Ishikawa (cell line): ENCODE data around the gene IL5RA.

Source experiments
- CEBPB ChIP-seq: IDR thresholded peaks from 2 replicates; pipeline ENCODE4 v1.6.1; 2012
- CREB1 ChIP-seq: IDR thresholded peaks from 2 replicates; pipeline ENCODE4 v1.6.1; 2012; ENCODE audit warnings: low read depth
- EGR1 ChIP-seq: IDR thresholded peaks from 2 replicates; pipeline ENCODE4 v1.6.1; 2012
- FOXM1 ChIP-seq: IDR thresholded peaks from 2 replicates; pipeline ENCODE4 v1.6.1; 2012; ENCODE audit warnings: low read depth, borderline replicate concordance
- NFIC ChIP-seq: IDR thresholded peaks from 2 replicates; pipeline ENCODE4 v1.6.1; 2012
- RAD21 ChIP-seq: IDR thresholded peaks from 2 replicates; pipeline ENCODE4 v1.6.1; 2012; ENCODE audit warnings: low read depth
- TAF1 ChIP-seq: IDR thresholded peaks from 2 replicates; pipeline ENCODE4 v1.6.1; 2012; ENCODE audit warnings: low read depth, mild to moderate bottlenecking
- TCF12 ChIP-seq: IDR thresholded peaks from 2 replicates; pipeline ENCODE4 v1.6.1; 2012; ENCODE audit warnings: low read depth
- TEAD4 ChIP-seq: IDR thresholded peaks from 2 replicates; pipeline ENCODE4 v1.6.1; 2012
- YY1 ChIP-seq: IDR thresholded peaks from 2 replicates; pipeline ENCODE4 v1.6.1; 2012; ENCODE audit warnings: low read depth
- ZBTB7A ChIP-seq: IDR thresholded peaks from 2 replicates; pipeline ENCODE4 v1.6.1; 2012; ENCODE audit warnings: low read depth
- TF ChIP-seq, protein P1 (sequence below): IDR thresholded peaks from 2 replicates; pipeline ENCODE4 v1.6.1; 2012
- TF ChIP-seq, protein P2 (sequence below): IDR thresholded peaks from 2 replicates; pipeline ENCODE4 v1.6.1; 2012; ENCODE audit warnings: low read depth, mild to moderate bottlenecking
- TF ChIP-seq, protein P3 (sequence below): IDR thresholded peaks from 2 replicates; pipeline ENCODE4 v1.6.1; 2012

IL5RA gene

DNA sequence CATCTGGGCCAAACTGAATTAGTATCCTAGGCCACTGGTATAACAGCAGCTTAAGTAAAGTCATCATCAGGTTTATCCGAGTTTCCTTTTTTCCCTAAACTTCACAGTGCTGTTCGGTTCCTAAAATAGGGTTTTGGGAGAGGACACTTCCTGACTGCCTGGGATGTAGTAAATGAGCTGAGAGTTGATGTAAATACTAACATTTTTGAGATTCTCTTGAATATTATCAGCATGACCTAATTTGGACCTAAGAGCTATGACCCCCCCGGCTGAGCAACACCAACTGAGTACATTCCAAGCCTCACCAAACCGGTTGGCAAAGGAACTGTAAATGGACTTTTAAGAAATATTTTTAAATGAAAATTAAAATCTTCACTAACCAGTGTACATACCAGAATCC, 78.8 kb downstream of the IL5RA start:
- TF ChIP-seq TEAD4, result no peak
- TF ChIP-seq, protein P1, sequence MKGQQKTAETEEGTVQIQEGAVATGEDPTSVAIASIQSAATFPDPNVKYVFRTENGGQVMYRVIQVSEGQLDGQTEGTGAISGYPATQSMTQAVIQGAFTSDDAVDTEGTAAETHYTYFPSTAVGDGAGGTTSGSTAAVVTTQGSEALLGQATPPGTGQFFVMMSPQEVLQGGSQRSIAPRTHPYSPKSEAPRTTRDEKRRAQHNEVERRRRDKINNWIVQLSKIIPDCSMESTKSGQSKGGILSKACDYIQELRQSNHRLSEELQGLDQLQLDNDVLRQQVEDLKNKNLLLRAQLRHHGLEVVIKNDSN, result no peak
- no peak for TF ChIP-seq YY1
- TF ChIP-seq, protein P2, sequence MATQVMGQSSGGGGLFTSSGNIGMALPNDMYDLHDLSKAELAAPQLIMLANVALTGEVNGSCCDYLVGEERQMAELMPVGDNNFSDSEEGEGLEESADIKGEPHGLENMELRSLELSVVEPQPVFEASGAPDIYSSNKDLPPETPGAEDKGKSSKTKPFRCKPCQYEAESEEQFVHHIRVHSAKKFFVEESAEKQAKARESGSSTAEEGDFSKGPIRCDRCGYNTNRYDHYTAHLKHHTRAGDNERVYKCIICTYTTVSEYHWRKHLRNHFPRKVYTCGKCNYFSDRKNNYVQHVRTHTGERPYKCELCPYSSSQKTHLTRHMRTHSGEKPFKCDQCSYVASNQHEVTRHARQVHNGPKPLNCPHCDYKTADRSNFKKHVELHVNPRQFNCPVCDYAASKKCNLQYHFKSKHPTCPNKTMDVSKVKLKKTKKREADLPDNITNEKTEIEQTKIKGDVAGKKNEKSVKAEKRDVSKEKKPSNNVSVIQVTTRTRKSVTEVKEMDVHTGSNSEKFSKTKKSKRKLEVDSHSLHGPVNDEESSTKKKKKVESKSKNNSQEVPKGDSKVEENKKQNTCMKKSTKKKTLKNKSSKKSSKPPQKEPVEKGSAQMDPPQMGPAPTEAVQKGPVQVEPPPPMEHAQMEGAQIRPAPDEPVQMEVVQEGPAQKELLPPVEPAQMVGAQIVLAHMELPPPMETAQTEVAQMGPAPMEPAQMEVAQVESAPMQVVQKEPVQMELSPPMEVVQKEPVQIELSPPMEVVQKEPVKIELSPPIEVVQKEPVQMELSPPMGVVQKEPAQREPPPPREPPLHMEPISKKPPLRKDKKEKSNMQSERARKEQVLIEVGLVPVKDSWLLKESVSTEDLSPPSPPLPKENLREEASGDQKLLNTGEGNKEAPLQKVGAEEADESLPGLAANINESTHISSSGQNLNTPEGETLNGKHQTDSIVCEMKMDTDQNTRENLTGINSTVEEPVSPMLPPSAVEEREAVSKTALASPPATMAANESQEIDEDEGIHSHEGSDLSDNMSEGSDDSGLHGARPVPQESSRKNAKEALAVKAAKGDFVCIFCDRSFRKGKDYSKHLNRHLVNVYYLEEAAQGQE, result no peak
- no peak for TF ChIP-seq TCF12
- TF ChIP-seq, protein P3, sequence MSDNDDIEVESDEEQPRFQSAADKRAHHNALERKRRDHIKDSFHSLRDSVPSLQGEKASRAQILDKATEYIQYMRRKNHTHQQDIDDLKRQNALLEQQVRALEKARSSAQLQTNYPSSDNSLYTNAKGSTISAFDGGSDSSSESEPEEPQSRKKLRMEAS, result no peak
- TF ChIP-seq EGR1, result no peak
- no peak for TF ChIP-seq ZBTB7A
- no peak for TF ChIP-seq NFIC
- no peak for TF ChIP-seq CREB1

DNA sequence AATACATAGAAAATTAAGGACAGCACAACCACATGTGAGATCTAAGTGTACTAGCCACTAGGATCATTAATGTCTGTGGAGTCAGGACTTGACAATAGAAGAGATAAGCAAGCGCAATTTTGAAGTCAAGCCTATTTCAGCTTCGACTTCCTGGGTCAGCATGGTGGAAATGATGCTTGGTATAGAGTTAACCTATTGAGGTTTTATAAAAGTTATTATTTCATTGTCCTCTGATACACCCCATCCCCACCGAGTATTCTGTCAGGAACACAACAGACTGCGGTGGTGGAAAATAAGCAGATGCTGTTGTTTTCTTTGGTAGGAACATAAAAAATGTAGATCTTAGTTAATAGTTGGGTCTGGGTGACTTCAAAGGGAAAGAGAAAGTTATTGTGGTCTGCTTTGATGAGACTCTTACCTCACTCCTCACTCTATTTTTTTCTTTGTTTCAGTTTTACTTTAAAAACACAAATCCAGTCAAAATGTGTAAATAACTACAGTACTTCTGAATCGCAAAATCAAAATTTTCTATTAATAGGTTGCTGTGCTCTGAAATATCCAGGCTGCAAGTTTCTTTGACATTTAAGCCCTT, 82.1 kb downstream of the IL5RA start:
- TF ChIP-seq ZBTB7A (no peak), NFIC (no peak), RAD21 (no peak)
- TF ChIP-seq, protein P1, result no peak
- TF ChIP-seq, protein P2, result no peak

DNA sequence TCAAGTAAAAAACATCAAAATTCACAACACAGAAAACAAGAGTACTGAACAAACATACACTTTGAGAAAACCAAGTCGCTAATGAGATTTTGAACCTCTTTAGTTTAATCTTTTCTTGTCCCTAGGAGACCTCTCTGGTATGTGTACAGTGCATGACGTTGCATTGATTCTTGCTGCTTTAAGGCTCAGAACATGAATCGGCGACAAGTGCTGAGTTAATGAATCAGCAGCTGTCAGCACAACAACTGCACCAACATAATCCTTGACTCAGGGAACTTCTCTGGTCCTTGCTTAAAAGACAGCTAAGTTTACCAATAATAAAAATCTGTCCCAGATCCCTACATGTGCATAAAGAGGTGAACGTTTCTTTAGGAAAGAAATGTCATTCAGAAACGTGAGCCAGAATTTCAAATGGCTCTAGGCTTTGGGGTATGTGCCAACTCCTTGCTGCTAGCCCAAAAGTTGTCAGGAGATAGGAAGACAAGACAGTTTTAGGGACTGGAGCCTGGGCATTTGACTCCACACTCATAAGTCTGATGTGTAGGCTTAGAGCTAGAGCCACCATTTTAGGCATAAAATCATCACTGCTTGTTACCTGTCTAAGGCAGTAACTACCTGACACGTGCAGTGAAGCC, 86.9 kb downstream of the IL5RA start:
- no peak for TF ChIP-seq NFIC
- TF ChIP-seq TEAD4, result no peak

DNA sequence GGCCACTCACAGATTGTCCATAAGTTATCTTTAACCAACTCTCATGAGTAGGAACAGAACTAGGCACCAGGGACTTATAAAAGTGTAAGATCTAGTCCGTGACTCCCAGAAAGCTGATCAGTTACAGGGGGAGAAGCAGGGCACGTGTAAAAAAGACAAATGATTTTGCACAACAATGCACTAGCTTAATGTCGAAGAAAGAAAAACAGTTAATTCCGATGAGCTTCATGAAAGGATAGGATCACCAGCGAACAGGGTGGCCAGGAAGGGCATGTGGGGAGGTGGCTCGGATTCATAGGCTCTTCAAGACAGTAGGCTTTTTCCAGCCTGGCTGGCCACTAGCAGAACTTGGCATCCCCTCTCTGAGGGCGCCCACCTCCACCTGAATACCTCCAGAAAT, 90.0 kb downstream of the IL5RA start:
- no peak for TF ChIP-seq EGR1
- TF ChIP-seq ZBTB7A, result no peak
- TF ChIP-seq YY1, result no peak
- no peak for TF ChIP-seq RAD21
- TF ChIP-seq FOXM1, result no peak
- TF ChIP-seq, protein P3, result no peak
- no peak for TF ChIP-seq TEAD4
- no peak for TF ChIP-seq TAF1
- TF ChIP-seq, protein P1, result no peak
- TF ChIP-seq TCF12, result no peak
- no peak for TF ChIP-seq CEBPB
- TF ChIP-seq, protein P2, result no peak
- no peak for TF ChIP-seq CREB1
